ENCODE measurements around the gene OR2L13. TPM values are rescaled to one million over a fixed set of nuclear protein-coding genes. Genes with fewer than 3 reads are reported as not detected.
"Not testable (repeated sequence)": the region's sequence is repeated elsewhere in the genome, so short reads cannot be mapped to it uniquely, and the experiment has no call there.

OR2L13 gene
- total RNA-seq, 1 donor from 2014 or later, result not detected

- Mint-ChIP-seq H3K27me3 (ENCODE audit: low read depth) (no peaks in the 10 kb centered on the region), H3K4me1 (no peaks in the 10 kb centered on the region), H3K36me3 (peaks cover 2% of the 10 kb centered on the region), H3K9me3 (peaks cover 62% of the 10 kb centered on the region), H3K4me3 (no peak overlapping the region), H3K27ac (no peak overlapping the region)
- DNase-seq (ENCODE audit: low spot score in 2 of 2, unreplicated experiment in 2 of 2), result no peak
- no peak for TF ChIP-seq CTCF (IDR thresholded peaks at IDR 0.05; ENCODE audit: unreplicated experiment)
Observed at GRCh38 chr1:248055261-248055660, 39.7 kb upstream of the OR2L13 start.

GRCh38 chr1:248065071-248065470 is 29.9 kb upstream of the OR2L13 start:
- TF ChIP-seq CTCF (IDR thresholded peaks at IDR 0.05; ENCODE audit: unreplicated experiment), result no peak
- no peak overlapping the region for H3K27ac Mint-ChIP-seq
- H3K27me3 Mint-ChIP-seq (ENCODE audit: low read depth), result no peaks in the 10 kb centered on the region
- no peaks in the 10 kb centered on the region for H3K4me1 Mint-ChIP-seq
- DNase-seq (ENCODE audit: low spot score in 2 of 2, unreplicated experiment in 2 of 2), result no peak
- H3K4me3 Mint-ChIP-seq, result no peak overlapping the region
- no peaks in the 10 kb centered on the region for H3K36me3 Mint-ChIP-seq
- H3K9me3 Mint-ChIP-seq, result peaks cover 64% of the 10 kb centered on the region

- DNase-seq (ENCODE audit: low spot score in 2 of 2, unreplicated experiment in 2 of 2), result no peak
- no peaks in the 10 kb centered on the region for H3K36me3 Mint-ChIP-seq
- no peaks in the 10 kb centered on the region for H3K27me3 Mint-ChIP-seq (ENCODE audit: low read depth)
- H3K9me3 Mint-ChIP-seq, result peaks cover 66% of the 10 kb centered on the region
- H3K4me1 Mint-ChIP-seq, result no peaks in the 10 kb centered on the region
- no peak overlapping the region for H3K27ac Mint-ChIP-seq
- no peak for TF ChIP-seq CTCF (IDR thresholded peaks at IDR 0.05; ENCODE audit: unreplicated experiment)
- no peak overlapping the region for H3K4me3 Mint-ChIP-seq
Observed at GRCh38 chr1:248065604-248066003, 29.4 kb upstream of the OR2L13 start.

GRCh38 chr1:248083864-248084263 is 11.1 kb upstream of the OR2L13 start:
- peaks cover 65% of the 10 kb centered on the region for H3K9me3 Mint-ChIP-seq
- not testable (repeated sequence) for H3K4me1 Mint-ChIP-seq

GRCh38 chr1:248098529-248098928 is 3.5 kb downstream of the OR2L13 start:
- no peaks in the 10 kb centered on the region for H3K4me1 Mint-ChIP-seq
- no peak for DNase-seq (ENCODE audit: low spot score in 2 of 2, unreplicated experiment in 2 of 2)
- no peak overlapping the region for H3K4me3 Mint-ChIP-seq
- H3K9me3 Mint-ChIP-seq, result peaks cover 70% of the 10 kb centered on the region
- H3K27ac Mint-ChIP-seq, result no peak overlapping the region
- no peaks in the 10 kb centered on the region for H3K36me3 Mint-ChIP-seq
- no peaks in the 10 kb centered on the region for H3K27me3 Mint-ChIP-seq (ENCODE audit: low read depth)
- TF ChIP-seq CTCF (IDR thresholded peaks at IDR 0.05; ENCODE audit: unreplicated experiment), result no peak

More at GRCh38 chr1:248083864-248084263, 11.1 kb upstream of the OR2L13 start:
- not testable (repeated sequence) for H3K27me3 Mint-ChIP-seq (ENCODE audit: low read depth); H3K36me3 Mint-ChIP-seq; H3K4me3 Mint-ChIP-seq; H3K27ac Mint-ChIP-seq; DNase-seq (ENCODE audit: low spot score in 2 of 2, unreplicated experiment in 2 of 2)

GRCh38 chr1:248102847-248103246 is 7.9 kb downstream of the OR2L13 start:
- no peak for TF ChIP-seq CTCF (IDR thresholded peaks at IDR 0.05; ENCODE audit: unreplicated experiment)
- Mint-ChIP-seq H3K9me3 (peaks cover 76% of the 10 kb centered on the region), H3K36me3 (no peaks in the 10 kb centered on the region), H3K27ac (no peak overlapping the region), H3K27me3 (ENCODE audit: low read depth) (no peaks in the 10 kb centered on the region), H3K4me1 (no peaks in the 10 kb centered on the region), H3K4me3 (no peak overlapping the region)
- no peak for DNase-seq (ENCODE audit: low spot score in 2 of 2, unreplicated experiment in 2 of 2)

Data from mesothelial cell of epicardium (in vitro differentiated cells).